HepG2 (cell line): Measurements from ENCODE around the gene FYB1. TPM values are rescaled to one million over a fixed set of nuclear protein-coding genes. Genes with fewer than 3 reads are reported as not detected.
A peak's percentile ranks its signal among the peaks of the same experiment; 100 is the strongest.

Source experiments
- ATAC-seq: fragments of 200-7000 bp; cut with Tn5 transposase; 3 replicates; pipeline ENCODE4 v1.9.1; 2020; ENCODE audit warnings: mild to moderate bottlenecking, moderate library complexity
- BruUV-seq: library from RNA; stranded (reverse); fragments of 400-500 nt; replicated peaks from 2 replicates; lab custom pipeline; 2021; lab: Mats Ljungman, UMichigan
- CTCF ChIA-PET: fragments of 300-600 bp; formaldehyde crosslinking; extraction: SDS; loops from one replicate; lab custom pipeline; 2021; ENCODE audit warnings: low total read pairs, inconsistent platforms, low intra/inter-chr PET ratio; lab: Yijun Ruan, JAX
- POLR2A ChIA-PET: fragments of 350-600 bp; sonication (Branson Sonifier 250); formaldehyde crosslinking; loops from one replicate; lab custom pipeline; 2020; ENCODE audit warnings: antibody characterized with exemption, inconsistent platforms; lab: Yijun Ruan, JAX
- DNase-seq: peaks from one replicate; pipeline ENCODE4 v3.0.0-alpha.2; 2015; ENCODE audit warnings: low spot score
- FAIRE-seq: peaks from 3 replicates; lab custom pipeline; 2011; peaks lifted over from hg19 to GRCh38; lab: Jason Lieb, UNC
- H2AFZ ChIP-seq: one replicate; pipeline ENCODE4 v1.6.1; 2011; ENCODE audit warnings: low read length, inconsistent platforms
- H3K27ac ChIP-seq: fragments of 300-600 bp; 3 replicates; pipeline ENCODE4 v1.8.0; 2011; ENCODE audit warnings: mixed run types, mild to moderate bottlenecking, mixed read lengths, low read length, inconsistent platforms; ENCODE audit not compliant: insufficient read depth; ENCODE audit errors: extremely low read length
- H3K27me3 ChIP-seq, 2 experiments: fragments of 200-600 bp in 1 of 2; 2 replicates in 1 of 2; 3 replicates in 1 of 2; pipeline versions ENCODE4 v1.6.0 to v1.8.0; 2011; ENCODE audit warnings: low read length in 2 of 2, mild to moderate bottlenecking in 2 of 2, moderate library complexity in 2 of 2, inconsistent platforms in 1 of 2; ENCODE audit not compliant: insufficient read depth in 2 of 2, control insufficient read depth in 1 of 2
- H3K36me3 ChIP-seq, 2 experiments: fragments of 200-600 bp in 1 of 2; replicated peaks in 1 of 2; 2 replicates in 1 of 2; 3 replicates in 1 of 2; pipeline versions ENCODE4 v1.5.1 to v1.8.0; 2011; ENCODE audit warnings: low read length in 2 of 2, inconsistent platforms in 1 of 2; ENCODE audit not compliant: insufficient read depth in 2 of 2, control insufficient read depth in 1 of 2
- H3K4me1 ChIP-seq: 2 replicates; pipeline ENCODE4 v1.5.1; 2012; ENCODE audit warnings: low read length, inconsistent platforms; ENCODE audit not compliant: insufficient read depth
- H3K4me2 ChIP-seq: 2 replicates; pipeline ENCODE4 v1.6.0; 2011; ENCODE audit warnings: low read depth, low read length, inconsistent platforms
- H3K4me3 ChIP-seq, 3 experiments: fragments of 200-600 bp in 1 of 3; sonication (generic), shearing (Covaris generic) in 1 of 3; replicated peaks in 1 of 3; 2 replicates each; pipeline ENCODE4 v1.5.1; 2011 to 2016; ENCODE audit warnings: low read length in 3 of 3, inconsistent platforms in 2 of 3, low read depth in 2 of 3, mild to moderate bottlenecking in 2 of 3, control low read depth in 1 of 3, mixed read lengths in 1 of 3; ENCODE audit not compliant: insufficient read depth in 1 of 3
- H3K79me2 ChIP-seq: one replicate; pipeline ENCODE4 v1.6.1; 2011; ENCODE audit warnings: low read length, inconsistent platforms; ENCODE audit not compliant: insufficient read depth
- H3K9ac ChIP-seq: 2 replicates; pipeline ENCODE4 v1.6.0; 2011; ENCODE audit warnings: mild to moderate bottlenecking, low read depth, low read length, inconsistent platforms; ENCODE audit not compliant: insufficient read depth
- H3K9me3 ChIP-seq: 2 replicates; pipeline ENCODE4 v1.5.1; 2012; ENCODE audit warnings: mild to moderate bottlenecking, low read length
- H4K20me1 ChIP-seq: 2 replicates; pipeline ENCODE4 v1.6.0; 2011; ENCODE audit warnings: inconsistent platforms, mild to moderate bottlenecking, low read length, moderate library complexity; ENCODE audit not compliant: insufficient read depth
- NFE2L2 ChIP-seq: fragments of 150-350 bp; IDR thresholded peaks from 2 replicates; pipeline ENCODE4 v1.6.1; 2014; ENCODE audit warnings: low read length
- WGBS: methylation state at CpG from one replicate; pipeline ENCODE4 v1.1.6; 2017; ENCODE audit warnings: low lambda C conversion rate; 5-methylcytosine and 5-hydroxymethylcytosine counted together
- in situ Hi-C: cut with HindIII; loops from 2 replicates; pipeline ENCODE4 v1.10.0; 2017; ENCODE audit warnings: low pct_unique_long_range_greater_than_20kb; ENCODE audit not compliant: extremely low pct_ligation_motif_present
- intact Hi-C: fragments of 100-400 bp; cut with micrococcal nuclease; formaldehyde crosslinking; loops from one replicate; pipeline ENCODE4 v1.10.0; 2022; ENCODE audit not compliant: unreplicated experiment
- polyA plus RNA-seq, 8 experiments: library from polyadenylated mRNA; depleted of rRNA in 3 of 8; stranded (reverse) in 7 of 8; unstranded in 1 of 8; fragments of >200 nt; fragmentation: Illumina TruSeq in 4 of 8; extraction: Trizol in 4 of 8; gene quantifications; 2 replicates each; pipeline versions ENCODE4 v1.2.1 to v1.2.3, GENCODE V29; 2011 to 2016; ENCODE audit warnings: low read depth in 4 of 8, missing spikeins in 1 of 8, mixed read lengths in 1 of 8; ENCODE audit not compliant: insufficient read depth in 1 of 8
- total RNA-seq, 5 experiments: library from RNA; depleted of rRNA; stranded (reverse); fragments of >200 nt; fragmentation: Illumina TruSeq; extraction: Trizol; gene quantifications; 2 replicates each; pipeline ENCODE4 v1.2.3, GENCODE V29; 2016; ENCODE audit warnings: low read depth in 1 of 5
- TF ChIP-seq, protein P1 (sequence below): sonication (generic); formaldehyde crosslinking; IDR thresholded peaks from 2 replicates; pipeline ENCODE4 v1.5.1; 2020; ENCODE audit warnings: mild to moderate bottlenecking, missing genetic modification reagents

FYB1 gene
- total and polyA plus RNA-seq, 2 of the 13 experiments (the other 11 are each of a cell fraction or from before 2014, with no cell fraction given): 0.03 TPM; not detected in 1

DNA sequence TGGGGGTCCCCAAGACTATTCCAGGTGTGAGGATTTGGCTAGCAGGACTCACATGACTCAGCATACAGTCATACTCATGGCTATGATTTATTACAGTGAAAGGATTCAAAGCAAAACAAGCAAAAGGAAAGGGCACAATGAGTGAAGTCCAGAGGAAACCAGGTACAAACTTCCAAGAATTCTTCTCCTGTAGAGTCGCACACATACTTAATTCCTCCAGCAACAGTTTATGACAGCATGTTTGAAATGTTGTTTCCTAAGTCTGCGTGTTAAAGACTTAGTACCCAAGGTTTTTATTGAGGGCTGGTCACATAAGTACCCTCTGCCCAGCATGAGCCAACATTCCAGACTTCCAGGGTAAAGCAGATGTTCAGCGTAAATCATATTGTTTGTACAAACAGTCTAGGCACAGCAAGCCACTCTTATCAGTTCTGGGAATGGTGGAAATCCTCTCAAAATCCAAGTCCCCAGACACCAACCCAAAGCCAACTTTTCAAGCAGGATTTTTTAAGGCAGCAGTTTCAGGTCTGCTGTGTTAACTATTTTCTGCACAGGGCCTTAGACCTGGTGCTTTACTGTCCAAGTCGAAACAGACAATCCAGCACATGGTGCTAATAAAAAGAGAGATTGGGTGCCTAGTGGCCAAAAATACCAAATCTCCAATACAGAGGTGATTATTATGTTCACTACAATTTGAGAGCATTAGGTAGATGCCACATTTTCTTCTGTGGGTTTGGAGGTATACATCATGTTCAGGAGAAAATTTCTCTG is 126.6 kb downstream of the FYB1 start:
- H3K27me3 ChIP-seq: no peaks in the 10 kb centered on the region
- H2AFZ ChIP-seq: peak overlapping the region; percentile 39
- no peaks in the 10 kb centered on the region for H3K36me3 ChIP-seq
- FAIRE-seq (no peak), DNase-seq (no peak), ATAC-seq (peak; percentile 43; the same call in 2 of the 3 replicates)
- peak; percentile 55; the same call in 1 of the 2 replicates for TF ChIP-seq NFE2L2
- TF ChIP-seq, protein P1, sequence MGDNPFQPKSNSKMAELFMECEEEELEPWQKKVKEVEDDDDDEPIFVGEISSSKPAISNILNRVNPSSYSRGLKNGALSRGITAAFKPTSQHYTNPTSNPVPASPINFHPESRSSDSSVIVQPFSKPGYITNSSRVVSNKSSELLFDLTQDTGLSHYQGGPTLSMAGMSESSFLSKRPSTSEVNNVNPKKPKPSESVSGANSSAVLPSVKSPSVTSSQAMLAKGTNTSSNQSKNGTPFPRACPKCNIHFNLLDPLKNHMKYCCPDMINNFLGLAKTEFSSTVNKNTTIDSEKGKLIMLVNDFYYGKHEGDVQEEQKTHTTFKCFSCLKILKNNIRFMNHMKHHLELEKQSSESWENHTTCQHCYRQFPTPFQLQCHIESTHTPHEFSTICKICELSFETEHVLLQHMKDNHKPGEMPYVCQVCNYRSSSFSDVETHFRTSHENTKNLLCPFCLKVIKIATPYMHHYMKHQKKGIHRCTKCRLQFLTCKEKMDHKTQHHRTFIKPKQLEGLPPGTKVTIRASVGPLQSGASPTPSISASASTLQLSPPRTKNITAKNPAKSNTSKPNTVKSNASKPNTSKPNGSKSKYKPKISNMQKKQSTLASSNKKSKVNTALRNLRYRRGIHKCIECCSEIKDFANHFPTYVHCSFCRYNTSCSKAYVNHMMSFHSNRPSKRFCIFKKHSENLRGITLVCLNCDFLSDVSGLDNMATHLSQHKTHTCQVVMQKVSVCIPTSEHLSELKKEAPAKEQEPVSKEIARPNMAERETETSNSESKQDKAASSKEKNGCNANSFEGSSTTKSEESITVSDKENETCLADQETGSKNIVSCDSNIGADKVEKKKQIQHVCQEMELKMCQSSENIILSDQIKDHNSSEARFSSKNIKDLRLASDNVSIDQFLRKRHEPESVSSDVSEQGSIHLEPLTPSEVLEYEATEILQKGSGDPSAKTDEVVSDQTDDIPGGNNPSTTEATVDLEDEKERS (CRISPR knock-in tag): no peak
- peak overlapping the region; percentile 15; the same call in 1 of the 2 replicates for H3K4me2 ChIP-seq
- H3K79me2 ChIP-seq: no peaks in the 10 kb centered on the region
- no TSS peak for BruUV-seq
- ChIA-PET POLR2A (no interaction called here), CTCF (no interaction called here)
- 16% methylated on average over 4 of the region's 4 CpGs for WGBS
- in situ Hi-C loops (no loop called here), intact Hi-C loops (no loop called here)
- no peak overlapping the region for H3K9ac ChIP-seq
- H3K27ac ChIP-seq: no peak overlapping the region
- no peaks in the 10 kb centered on the region for H4K20me1 ChIP-seq
- peaks cover 6% of the 10 kb centered on the region; the same call in 1 of the 2 replicates for H3K9me3 ChIP-seq
- H3K4me1 ChIP-seq: peaks cover 12% of the 10 kb centered on the region; the same call in 1 of the 2 replicates
- H3K4me3 ChIP-seq: no peak overlapping the region
